Heart left ventricle (tissue), 13 donors: ENCODE data around the gene PRXL2C.

Experiments used
- CTCF ChIP-seq, 12 donors: fragments of 200-600 bp; sonication (generic) in 4 of 12; IDR thresholded peaks; one replicate each; pipeline versions ENCODE4 v1.5.0 to v1.8.0; 2018 to 2022; ENCODE audit warnings: antibody characterized with exemption in 12 of 12, mild to moderate bottlenecking in 5 of 12
- POLR2A ChIP-seq, 2 donors: fragments of 450-650 bp; IDR thresholded peaks; one replicate each; pipeline ENCODE4 v1.6.1; 2017; ENCODE audit warnings: antibody characterized with exemption in 2 of 2, mild to moderate bottlenecking in 2 of 2, moderate library complexity in 2 of 2
- donor health status: ischemic (EF 13 %, LVEDD 7.1; RV severe dilation, severe dysfunction).
- donor health status: DM: no; HTN: yes; CAD: no.
- donor health status: DM: no; HTN: no; CAD: no.
- donor health status: ischemic (EF 25% LVEDD 6.9; RV normal size, moderate dysfunction).
- donor health status: ischemic (EF 25% LVEDD 5.7; RV mildly dilated, moderate dysfunction).
- donor health status: ischemic (EF 35%, LVEDD 5.7; RV mildly dilated, moderate dysfunction).
- donor health status: nonischemic (EF 11% LVEDD 7.7; RV severe dilation, severe dysfunction).
- donor health status: DM: yes; HTN: yes; CAD: no.
- donor health status: PGD.
- donor health status: ischemic (EF 29% LVEDD 5.4; RV normal size, mild dysfunction).
- donor health status: nonischemic (EF 23%, LVEDD 6.1; RV moderate dilation, normal function).

- TF ChIP-seq CTCF (IDR thresholded peaks at IDR 0.05): no peak
- no peak for TF ChIP-seq POLR2A (IDR thresholded peaks at IDR 0.05)
Observed at GRCh38 chr9:96665789-96666188, 10.7 kb upstream of the PRXL2C start.
